ENCODE results near the gene MBD1. TPM values are rescaled to one million over a fixed set of nuclear protein-coding genes. Genes with fewer than 3 reads are reported as not detected.

MBD1 gene
- total RNA-seq, 1 donor from 2014 or later: 127 TPM

DNA sequence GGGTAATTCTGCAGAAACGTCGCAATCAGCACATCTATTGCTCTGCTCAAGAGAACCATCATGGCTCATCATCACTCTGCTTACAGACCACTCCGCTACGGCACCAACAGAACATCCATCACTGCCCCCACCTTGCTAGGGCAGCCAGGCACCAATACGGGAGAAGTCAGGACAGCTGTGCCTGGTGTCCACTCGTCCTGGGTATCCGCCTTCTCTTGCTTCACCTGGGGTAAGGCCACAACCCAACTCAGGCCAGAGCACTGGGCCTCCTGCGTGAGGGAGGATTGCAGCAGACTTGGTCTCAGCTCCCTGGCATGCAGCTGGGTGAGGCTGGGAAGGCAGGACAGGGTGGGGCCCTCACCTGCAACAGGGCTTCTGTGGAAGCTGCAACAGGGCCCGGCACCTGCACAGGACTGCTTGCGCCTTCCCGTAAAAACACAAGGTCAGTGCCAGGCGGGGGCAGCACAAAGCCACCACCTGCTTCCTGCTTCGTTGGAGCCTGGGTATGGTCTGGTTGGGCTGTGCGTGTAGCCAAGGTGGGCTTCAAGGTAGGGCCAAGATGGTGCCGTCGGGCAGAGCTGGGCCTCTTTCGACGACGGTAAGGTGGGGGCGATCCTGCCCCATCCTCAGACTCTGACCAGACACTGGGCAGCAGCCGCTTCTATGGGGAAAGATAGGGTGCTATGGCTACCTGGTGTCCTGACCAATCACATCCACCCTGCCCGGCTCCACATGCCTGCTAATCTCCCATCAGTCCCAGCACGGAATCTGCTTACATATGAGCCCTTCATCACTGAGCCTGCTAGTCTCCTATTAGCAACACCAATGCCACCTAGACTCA lies 7.9 kb downstream of the MBD1 start:
- Histone ChIP-seq H3K27me3 (ENCODE audit: control insufficient read depth, insufficient read depth, low read length) (no peaks in the 10 kb centered on the region), H3K36me3 (ENCODE audit: control insufficient read depth, insufficient read depth, low read length) (peaks cover 51% of the 10 kb centered on the region), H3K4me3 (ENCODE audit: low read depth, low read length) (no peak overlapping the region)
- FAIRE-seq: peak; percentile 89
- no peak for DNase-seq (ENCODE audit: low read depth)
- TF ChIP-seq, protein P1, sequence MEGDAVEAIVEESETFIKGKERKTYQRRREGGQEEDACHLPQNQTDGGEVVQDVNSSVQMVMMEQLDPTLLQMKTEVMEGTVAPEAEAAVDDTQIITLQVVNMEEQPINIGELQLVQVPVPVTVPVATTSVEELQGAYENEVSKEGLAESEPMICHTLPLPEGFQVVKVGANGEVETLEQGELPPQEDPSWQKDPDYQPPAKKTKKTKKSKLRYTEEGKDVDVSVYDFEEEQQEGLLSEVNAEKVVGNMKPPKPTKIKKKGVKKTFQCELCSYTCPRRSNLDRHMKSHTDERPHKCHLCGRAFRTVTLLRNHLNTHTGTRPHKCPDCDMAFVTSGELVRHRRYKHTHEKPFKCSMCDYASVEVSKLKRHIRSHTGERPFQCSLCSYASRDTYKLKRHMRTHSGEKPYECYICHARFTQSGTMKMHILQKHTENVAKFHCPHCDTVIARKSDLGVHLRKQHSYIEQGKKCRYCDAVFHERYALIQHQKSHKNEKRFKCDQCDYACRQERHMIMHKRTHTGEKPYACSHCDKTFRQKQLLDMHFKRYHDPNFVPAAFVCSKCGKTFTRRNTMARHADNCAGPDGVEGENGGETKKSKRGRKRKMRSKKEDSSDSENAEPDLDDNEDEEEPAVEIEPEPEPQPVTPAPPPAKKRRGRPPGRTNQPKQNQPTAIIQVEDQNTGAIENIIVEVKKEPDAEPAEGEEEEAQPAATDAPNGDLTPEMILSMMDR (IDR thresholded peaks at IDR 0.05; ENCODE audit: insufficient read depth, low read length, severe bottlenecking): no peak

DNA sequence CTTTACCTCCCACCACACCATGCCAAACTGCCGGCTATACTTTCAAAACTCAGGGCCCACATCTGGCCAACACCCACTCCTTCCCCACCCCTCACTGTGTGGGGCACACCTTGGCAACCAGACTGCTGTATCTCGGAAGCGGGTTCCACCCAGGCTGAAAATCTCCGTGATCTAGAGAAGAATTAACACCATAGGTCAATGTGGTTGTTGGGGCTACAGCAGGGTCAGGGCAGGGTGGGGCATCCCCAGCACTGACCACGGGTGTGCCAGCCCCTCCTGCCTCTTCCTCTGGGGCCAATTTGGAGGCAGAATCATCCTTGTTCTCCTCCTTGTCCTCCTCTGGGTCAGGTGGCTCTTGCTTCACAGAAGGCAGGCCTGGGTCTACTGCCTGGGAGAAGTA lies 8.8 kb downstream of the MBD1 start:
- H3K4me3 ChIP-seq (ENCODE audit: low read depth, low read length): no peak overlapping the region
- TF ChIP-seq, protein P1 (IDR thresholded peaks at IDR 0.05; ENCODE audit: insufficient read depth, low read length, severe bottlenecking): no peak
- no peak for FAIRE-seq
- H3K36me3 ChIP-seq (ENCODE audit: control insufficient read depth, insufficient read depth, low read length): peaks cover 51% of the 10 kb centered on the region
- H3K27me3 ChIP-seq (ENCODE audit: control insufficient read depth, insufficient read depth, low read length): no peaks in the 10 kb centered on the region
- no peak for DNase-seq (ENCODE audit: low read depth)

DNA sequence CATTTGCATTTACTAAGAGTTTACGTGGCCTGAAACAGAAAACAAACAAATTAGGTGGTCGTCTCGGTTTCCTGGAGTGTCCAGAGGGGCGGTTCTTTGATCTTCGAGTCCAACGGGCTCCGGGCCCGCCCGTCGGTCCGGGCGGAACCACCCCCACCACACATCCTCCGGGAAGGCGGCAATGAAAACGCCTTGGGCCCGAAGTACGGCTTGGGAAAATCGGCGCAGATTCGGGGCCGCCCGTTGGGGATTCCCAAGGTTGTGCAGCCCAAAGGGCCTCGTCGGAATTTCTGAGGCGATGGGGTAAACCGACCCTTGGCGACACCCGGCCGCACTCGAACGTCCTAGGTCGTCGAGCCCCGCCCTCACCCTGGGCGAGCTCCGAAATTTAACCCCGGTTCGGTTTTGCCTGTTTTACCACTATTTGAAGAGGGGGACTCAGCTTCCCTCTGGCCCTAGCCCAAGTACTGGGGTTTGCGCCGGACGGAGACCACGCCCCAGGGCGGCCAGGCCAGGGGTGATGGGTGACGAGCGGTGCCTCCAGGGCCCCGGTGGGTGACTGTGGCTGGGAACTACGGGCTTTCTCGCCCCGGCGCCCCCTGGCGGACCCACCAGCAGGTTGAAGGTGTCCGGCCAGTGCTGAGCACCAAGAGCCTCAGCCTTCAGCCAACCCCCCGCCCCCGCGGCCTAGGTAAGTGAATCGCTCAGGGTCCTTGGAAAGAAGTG lies 13.1 kb downstream of the MBD1 start:
- peaks cover 18% of the 10 kb centered on the region for H3K36me3 ChIP-seq (ENCODE audit: control insufficient read depth, insufficient read depth, low read length)
- no peaks in the 10 kb centered on the region for H3K27me3 ChIP-seq (ENCODE audit: control insufficient read depth, insufficient read depth, low read length)
- FAIRE-seq (no peak), DNase-seq (ENCODE audit: low read depth) (peak; percentile 53)
- TF ChIP-seq, protein P1 (IDR thresholded peaks at IDR 0.05; ENCODE audit: insufficient read depth, low read length, severe bottlenecking): peak; percentile 85
- H3K4me3 ChIP-seq (ENCODE audit: low read depth, low read length): peak overlapping the region; percentile 39

DNA sequence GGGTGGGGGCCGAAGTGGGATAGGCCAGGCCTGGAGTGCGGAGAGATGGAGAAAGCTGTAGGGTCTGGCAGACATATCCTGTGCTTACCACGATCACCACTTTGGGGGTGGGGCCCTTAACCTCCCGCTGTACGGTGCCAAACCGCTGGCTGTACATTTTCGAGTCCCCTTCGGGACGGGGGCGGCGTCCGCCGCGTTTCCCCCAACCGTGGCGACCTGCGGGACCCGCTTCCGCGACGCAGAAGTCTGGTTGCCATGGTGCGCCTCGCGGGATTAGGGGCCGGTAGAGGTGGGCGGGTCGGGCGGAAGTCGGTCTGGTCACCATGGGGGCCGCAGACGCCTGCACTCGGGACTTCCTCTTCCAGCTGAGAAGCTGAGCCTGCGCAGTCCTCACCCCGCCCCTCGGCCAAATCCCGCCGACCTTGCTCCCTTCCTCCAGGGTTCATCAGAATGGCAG lies 15.0 kb downstream of the MBD1 start, which contains the start of gene CFAP53:
Gene CFAP53 (minus strand): TSS at position 248 of the 457 bp plus-strand sequence. CDS start 91 bp downstream, at position 157.
- FAIRE-seq (no peak), DNase-seq (ENCODE audit: low read depth) (peak; percentile 74)
- Histone ChIP-seq H3K36me3 (ENCODE audit: control insufficient read depth, insufficient read depth, low read length) (peaks cover 5% of the 10 kb centered on the region), H3K27me3 (ENCODE audit: control insufficient read depth, insufficient read depth, low read length) (no peaks in the 10 kb centered on the region), H3K4me3 (ENCODE audit: low read depth, low read length) (peak within 1 kb of the TSS; percentile 64)
- TF ChIP-seq, protein P1 (IDR thresholded peaks at IDR 0.05; ENCODE audit: insufficient read depth, low read length, severe bottlenecking): no peak

DNA sequence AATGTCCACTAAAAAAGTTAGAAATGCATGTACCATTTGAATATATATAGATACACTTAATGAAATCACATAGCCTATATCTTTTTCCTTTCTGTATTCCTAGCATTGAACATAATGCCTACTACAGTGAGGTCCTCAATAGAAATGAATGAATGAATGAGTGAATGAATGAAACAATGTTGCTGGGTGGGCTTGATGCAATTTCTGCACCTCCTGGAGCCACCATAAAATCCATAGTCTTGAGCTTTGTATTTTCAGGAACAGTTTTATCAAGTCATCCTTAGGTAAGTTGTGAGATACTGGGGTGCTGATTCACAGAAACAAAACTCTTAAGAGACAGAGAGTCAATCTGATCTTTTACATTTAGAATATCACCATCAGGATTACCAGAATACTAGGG lies 18.3 kb downstream of the MBD1 start:
- Histone ChIP-seq H3K27me3 (ENCODE audit: control insufficient read depth, insufficient read depth, low read length) (no peaks in the 10 kb centered on the region), H3K36me3 (ENCODE audit: control insufficient read depth, insufficient read depth, low read length) (no peaks in the 10 kb centered on the region), H3K4me3 (ENCODE audit: low read depth, low read length) (no peak overlapping the region)
- DNase-seq (ENCODE audit: low read depth): no peak
- TF ChIP-seq, protein P1 (IDR thresholded peaks at IDR 0.05; ENCODE audit: insufficient read depth, low read length, severe bottlenecking): no peak
- FAIRE-seq: no peak

Data from bronchial epithelial cell (primary cell).